IPS-18c (cell line): Measurements from ENCODE around the gene ATP2A1.
"Not testable (repeated sequence)": the region's sequence is repeated elsewhere in the genome, so short reads cannot be mapped to it uniquely, and the experiment has no call there.

ENCODE experiments used
- H3K4me3 ChIP-seq: 2 replicates; pipeline ENCODE4 v1.7.0; 2013; ENCODE audit warnings: low read depth, mild to moderate bottlenecking, low read length, moderate library complexity; ENCODE audit not compliant: insufficient read depth
- H3K9me3 ChIP-seq: one replicate; pipeline ENCODE4 v1.6.1; 2013; ENCODE audit warnings: mild to moderate bottlenecking, low read length, moderate library complexity; ENCODE audit not compliant: control insufficient read depth, insufficient read depth

ATP2A1 gene

DNA sequence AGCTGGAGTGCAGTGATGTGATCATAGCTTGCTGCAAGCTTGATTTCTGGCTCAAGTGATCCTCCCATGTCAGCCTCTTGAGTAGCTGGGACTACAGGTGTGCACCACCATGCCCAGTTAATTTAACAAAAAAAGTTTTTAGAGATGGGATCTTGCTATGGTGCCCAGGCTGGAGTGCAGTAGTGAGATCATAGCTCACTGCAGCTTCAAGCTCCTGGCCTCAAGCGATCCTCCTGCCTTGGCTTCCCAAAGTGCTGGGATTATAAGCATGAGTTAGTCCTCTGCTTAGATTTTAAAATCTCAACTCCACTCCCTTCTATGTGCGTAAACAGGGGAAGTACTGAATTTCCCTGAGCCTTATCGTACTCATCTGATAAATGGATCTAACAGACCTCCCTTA lies 40.4 kb downstream of the ATP2A1 start:
- Histone ChIP-seq H3K9me3 (no peaks in the 10 kb centered on the region), H3K4me3 (no peak overlapping the region)

DNA sequence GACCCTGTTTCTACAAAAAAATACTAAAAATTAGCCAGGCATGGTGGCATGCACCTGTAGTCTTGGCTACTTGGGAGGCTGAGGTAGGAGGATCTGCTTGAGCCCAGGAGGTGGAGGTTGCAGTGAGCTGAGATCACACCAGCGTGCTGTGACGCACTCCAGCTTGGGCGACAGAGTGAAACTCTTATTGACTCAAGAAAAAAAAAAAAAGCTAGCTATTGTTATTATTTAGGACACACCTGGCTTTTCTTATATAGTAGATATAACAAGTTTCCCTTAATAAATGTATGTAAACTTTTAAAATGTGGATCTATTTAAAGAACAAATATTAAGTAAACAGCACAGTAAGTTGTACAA lies 44.9 kb downstream of the ATP2A1 start:
- H3K4me3 ChIP-seq, result no peak overlapping the region

DNA sequence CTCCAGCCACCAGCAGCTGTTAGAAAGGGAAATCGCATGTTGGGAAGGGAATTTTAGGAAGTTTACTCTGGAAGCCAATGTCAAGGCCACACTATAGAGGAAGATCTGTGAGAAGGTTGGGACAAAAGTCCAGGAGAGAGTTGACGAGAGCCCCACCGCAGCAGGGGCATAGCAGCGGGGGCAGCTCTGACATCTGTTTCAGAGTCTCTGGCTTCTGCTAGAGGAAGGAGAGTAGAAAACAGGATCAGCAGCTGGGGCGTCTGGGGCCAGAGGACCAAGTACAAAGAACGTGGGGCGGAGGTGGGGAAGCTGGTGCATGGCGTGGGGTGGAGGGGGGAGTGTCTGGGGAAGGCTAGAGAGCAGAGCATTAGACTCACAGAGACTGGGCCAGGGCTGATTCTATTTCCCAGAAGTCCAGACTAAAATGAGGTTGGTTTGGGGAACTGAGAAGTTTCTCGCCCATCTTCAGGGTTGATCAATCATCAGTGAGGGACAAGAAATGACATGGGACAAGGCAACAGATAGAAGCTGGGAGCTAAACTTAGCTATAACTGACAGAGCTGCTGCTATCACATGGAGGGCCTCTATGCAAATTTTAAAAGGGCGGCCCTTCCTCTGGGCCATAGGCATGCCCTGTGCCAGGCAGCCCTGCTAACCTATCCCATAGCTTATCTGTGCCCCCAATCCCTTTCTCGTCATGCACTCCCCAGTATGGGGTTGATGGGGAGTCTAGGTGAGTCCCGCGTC lies 45.5 kb downstream of the ATP2A1 start:
- no peaks in the 10 kb centered on the region for H3K9me3 ChIP-seq

More for the DNA sequence above, 44.9 kb downstream of the ATP2A1 start:
- H3K9me3 ChIP-seq, result no peaks in the 10 kb centered on the region

DNA sequence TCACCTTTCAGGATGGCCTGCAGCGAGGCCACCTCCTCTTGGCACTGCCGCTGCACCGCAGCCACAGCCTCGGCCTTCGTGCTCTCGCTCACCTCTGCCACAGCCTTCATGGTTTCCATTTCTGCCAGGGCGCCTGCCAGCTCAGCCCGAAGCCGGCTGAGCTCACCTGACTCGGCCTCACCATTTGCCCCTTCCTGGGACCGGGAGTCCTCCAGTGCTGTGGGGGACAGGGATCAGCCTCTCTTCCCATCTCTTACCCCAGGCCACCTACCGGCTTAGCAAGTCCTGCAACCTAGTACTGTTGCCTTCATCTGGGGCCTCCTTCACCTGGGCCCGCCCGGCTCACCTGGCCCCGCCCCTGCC lies 46.1 kb downstream of the ATP2A1 start:
- no peaks in the 10 kb centered on the region for H3K9me3 ChIP-seq
- peak overlapping the region; percentile 90 for H3K4me3 ChIP-seq

More for the DNA sequence above, 45.5 kb downstream of the ATP2A1 start:
- peak overlapping the region; percentile 90 for H3K4me3 ChIP-seq

DNA sequence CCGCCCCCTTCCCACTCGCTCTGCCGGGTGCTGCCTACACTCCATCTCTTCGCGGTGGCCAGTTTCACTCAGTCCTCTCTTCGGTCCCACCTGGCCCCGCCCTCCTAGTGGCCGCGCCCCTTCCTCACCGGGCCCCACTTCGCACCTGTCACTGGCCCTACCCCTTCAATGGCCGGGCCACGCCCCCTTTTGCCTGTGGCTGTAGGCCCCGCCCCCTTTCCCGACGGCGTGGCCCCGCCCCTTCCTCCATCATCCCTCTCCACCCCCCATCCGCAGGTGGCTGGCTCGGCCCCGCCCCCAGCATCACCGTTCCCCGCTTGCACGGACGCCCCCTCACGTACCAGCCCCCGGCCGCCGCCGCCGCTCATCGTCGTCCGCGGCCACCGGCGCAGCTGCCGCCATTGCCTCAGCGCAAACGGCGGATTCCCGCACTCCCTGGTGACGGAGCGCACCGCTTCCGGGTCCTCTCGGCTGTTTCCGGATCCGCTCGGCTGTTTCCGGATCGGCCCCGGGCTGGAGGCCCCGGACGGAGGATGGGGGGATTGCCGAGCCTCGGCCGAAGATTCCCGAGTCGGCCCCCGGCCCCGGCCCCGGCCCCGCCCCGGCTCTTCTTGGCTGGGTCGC lies 46.6 kb downstream of the ATP2A1 start, which contains the start of gene RABEP2:
Gene RABEP2 (minus strand): TSS at position 477 of the 624 bp plus-strand sequence. CDS start 75 bp downstream, at position 402.
- peak within 1 kb of the TSS; percentile 90 for H3K4me3 ChIP-seq
- no peaks in the 10 kb centered on the region for H3K9me3 ChIP-seq

DNA sequence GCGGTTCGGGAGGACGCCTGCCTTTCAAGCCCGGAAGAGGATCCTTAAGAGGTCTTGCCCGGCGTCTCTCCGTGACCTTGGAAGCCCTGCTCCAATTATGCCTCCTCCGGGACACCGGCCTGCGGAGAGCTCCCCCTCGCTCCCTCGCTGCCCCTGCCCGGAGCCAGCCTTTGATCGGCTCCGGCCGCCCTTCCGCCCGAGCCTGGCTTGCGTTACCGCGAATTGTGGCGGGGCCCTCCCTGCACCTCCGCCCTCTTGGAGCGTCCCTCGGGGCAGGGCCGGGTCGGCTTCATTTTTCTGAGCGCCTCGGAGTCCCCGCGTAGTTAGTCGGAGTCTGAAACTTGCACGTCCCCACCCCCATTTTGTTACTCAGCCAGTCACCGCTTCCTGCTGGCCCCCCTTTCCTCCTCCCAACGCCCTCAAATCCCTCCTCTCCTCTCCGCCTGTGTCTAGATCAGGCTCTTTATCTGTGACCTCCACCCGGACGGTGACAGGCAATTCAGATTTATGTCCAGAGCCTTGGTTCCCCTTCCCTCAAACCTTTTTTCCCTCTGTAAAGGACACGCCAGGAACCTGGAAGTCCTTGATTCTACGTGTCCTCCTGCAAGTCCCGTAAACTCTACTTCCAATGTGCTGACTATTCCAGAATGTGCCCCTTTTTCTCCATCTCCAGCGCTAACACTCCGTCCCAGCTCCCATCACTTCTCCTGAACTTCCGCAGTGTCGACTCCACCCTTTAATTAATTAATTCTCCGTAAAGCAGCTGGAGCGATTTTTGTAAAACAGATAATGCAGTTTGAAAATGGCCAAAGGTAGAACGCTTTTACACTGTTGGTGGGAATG lies 47.3 kb downstream of the ATP2A1 start:
- Histone ChIP-seq H3K4me3 (peak overlapping the region; percentile 90), H3K9me3 (no peaks in the 10 kb centered on the region)

DNA sequence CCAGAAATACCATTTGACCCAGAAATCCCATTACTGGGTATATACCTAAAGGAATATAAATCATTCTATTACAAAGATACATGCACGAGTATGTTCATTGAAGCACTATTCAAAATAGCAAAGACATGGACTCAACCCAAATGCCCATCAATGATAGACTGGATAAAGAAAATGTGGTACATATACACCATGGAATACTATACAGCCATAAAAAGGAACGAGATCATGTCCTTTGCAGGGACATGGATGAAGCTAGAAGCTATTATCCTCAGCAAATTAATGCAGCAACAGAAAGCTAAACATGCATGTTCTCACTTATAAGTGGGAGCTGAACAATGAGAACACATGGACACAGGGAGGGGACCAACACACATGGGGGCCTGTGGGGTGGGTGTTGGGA lies 48.0 kb downstream of the ATP2A1 start:
- H3K4me3 ChIP-seq, result peak overlapping the region; percentile 90; the same call in 1 of the 2 replicates
- H3K9me3 ChIP-seq, result not testable (repeated sequence)

DNA sequence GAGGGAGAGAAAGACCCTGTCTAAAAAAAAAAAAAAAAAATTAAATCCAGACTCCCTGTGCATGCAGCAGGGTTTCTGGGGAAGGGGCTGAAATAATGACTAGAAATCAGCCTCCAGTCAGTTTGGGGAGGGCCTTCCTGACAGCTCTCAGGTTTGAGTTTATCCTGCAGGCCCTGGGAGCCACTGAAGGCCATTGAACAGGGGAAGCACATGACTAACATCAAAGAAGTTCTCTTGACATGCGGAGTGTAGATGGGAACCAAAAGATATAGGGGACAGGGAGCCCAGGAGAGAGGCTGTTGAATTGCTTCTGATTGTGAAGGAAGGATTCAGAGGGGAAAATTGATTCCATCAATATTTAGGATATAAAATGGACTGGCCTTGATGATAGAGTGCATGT lies 49.5 kb downstream of the ATP2A1 start:
- Histone ChIP-seq H3K4me3 (no peak overlapping the region), H3K9me3 (no peaks in the 10 kb centered on the region)

DNA sequence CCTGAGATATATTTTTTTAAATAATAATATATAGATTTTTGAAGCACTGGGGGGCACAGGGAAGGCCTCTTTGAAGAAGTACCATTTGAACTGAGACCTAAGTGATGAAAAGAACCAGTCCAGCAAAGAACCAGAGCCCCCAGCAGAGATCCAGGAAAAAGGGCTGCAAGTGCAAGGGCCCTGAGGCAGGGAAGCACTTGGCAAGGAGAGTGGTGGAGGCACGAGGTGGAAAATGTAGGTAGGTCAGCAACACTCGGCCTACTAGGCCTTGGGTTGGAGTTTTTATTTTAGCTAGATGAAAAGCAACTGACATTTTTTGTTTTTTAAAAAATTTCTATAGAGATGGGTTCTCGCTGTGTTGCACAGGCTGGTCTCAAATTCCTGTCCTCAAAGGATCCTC lies 51.9 kb downstream of the ATP2A1 start:
- no peak overlapping the region for H3K4me3 ChIP-seq
- H3K9me3 ChIP-seq, result no peaks in the 10 kb centered on the region

DNA sequence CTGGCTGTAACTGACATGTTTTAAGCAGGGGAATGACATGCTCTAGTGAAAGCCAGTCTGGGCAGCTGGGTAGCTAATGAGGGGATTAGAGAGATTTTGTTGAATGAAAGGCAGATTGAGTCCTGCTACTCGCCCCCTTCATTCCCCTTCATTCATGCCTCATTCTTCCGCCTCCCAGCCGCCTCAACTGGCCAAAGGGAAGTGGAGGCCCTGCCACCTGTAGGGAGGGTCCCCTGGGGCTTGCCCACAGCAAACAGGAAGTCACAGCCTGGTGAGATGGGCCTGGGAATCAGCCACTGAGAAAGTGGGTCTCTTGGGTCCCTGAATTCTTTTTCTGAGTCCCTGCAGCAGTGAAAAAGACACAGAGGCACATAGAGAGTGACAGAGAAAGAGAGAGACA lies 52.4 kb downstream of the ATP2A1 start:
- no peak overlapping the region for H3K4me3 ChIP-seq
- no peaks in the 10 kb centered on the region for H3K9me3 ChIP-seq

DNA sequence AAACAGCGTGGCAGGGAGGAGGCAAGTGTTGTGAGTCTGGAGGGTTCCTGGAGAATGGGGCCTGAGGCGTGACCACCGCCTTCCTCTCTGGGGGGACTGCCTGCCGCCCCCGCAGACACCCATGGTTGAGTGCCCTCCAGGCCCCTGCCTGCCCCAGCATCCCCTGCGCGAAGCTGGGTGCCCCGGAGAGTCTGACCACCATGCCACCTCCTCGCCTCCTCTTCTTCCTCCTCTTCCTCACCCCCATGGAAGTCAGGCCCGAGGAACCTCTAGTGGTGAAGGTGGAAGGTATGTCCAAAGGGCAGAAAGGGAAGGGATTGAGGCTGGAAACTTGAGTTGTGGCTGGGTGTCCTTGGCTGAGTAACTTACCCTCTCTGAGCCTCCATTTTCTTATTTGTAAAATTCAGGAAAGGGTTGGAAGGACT lies 53.5 kb downstream of the ATP2A1 start, which contains the start of gene CD19:
Gene CD19 (plus strand): TSS at position 171 of the 425 bp plus-strand sequence. CDS start 30 bp downstream, at position 201.
- H3K4me3 ChIP-seq, result no peak within 1 kb of the TSS
- H3K9me3 ChIP-seq, result no peaks in the 10 kb centered on the region

DNA sequence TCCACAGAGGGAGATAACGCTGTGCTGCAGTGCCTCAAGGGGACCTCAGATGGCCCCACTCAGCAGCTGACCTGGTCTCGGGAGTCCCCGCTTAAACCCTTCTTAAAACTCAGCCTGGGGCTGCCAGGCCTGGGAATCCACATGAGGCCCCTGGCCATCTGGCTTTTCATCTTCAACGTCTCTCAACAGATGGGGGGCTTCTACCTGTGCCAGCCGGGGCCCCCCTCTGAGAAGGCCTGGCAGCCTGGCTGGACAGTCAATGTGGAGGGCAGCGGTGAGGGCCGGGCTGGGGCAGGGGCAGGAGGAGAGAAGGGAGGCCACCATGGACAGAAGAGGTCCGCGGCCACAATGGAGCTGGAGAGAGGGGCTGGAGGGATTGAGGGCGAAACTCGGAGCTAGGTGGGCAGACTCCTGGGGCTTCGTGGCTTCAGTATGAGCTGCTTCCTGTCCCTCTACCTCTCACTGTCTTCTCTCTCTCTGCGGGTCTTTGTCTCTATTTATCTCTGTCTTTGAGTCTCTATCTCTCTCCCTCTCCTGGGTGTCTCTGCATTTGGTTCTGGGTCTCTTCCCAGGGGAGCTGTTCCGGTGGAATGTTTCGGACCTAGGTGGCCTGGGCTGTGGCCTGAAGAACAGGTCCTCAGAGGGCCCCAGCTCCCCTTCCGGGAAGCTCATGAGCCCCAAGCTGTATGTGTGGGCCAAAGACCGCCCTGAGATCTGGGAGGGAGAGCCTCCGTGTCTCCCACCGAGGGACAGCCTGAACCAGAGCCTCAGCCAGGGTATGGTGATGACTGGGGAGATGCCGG lies 54.3 kb downstream of the ATP2A1 start:
- H3K4me3 ChIP-seq, result no peak overlapping the region

DNA sequence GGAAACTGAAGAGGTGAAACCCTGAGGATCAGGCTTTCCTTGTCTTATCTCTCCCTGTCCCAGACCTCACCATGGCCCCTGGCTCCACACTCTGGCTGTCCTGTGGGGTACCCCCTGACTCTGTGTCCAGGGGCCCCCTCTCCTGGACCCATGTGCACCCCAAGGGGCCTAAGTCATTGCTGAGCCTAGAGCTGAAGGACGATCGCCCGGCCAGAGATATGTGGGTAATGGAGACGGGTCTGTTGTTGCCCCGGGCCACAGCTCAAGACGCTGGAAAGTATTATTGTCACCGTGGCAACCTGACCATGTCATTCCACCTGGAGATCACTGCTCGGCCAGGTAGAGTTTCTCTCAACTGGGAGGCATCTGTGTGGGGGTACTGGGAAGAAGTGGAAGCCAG lies 54.9 kb downstream of the ATP2A1 start:
- H3K9me3 ChIP-seq, result no peaks in the 10 kb centered on the region
- H3K4me3 ChIP-seq, result no peak overlapping the region

More for the DNA sequence above, 54.3 kb downstream of the ATP2A1 start:
- H3K9me3 ChIP-seq, result no peaks in the 10 kb centered on the region

DNA sequence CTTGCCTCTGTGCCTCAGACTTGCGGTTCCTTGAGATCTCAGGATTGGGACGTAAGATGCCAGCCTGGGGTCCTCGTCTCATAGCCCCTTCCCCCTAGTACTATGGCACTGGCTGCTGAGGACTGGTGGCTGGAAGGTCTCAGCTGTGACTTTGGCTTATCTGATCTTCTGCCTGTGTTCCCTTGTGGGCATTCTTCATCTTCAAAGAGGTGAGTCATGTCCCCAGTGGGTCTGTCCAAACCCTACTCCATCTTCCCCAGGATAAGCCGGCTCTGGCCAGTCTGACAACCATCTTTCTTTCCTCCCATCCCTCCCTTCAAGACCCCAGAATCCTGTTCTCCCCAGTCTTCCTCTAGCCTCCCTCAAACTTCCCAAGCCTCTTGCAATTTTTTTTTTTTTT lies 57.1 kb downstream of the ATP2A1 start:
- H3K4me3 ChIP-seq, result no peak overlapping the region
- H3K9me3 ChIP-seq, result no peaks in the 10 kb centered on the region

DNA sequence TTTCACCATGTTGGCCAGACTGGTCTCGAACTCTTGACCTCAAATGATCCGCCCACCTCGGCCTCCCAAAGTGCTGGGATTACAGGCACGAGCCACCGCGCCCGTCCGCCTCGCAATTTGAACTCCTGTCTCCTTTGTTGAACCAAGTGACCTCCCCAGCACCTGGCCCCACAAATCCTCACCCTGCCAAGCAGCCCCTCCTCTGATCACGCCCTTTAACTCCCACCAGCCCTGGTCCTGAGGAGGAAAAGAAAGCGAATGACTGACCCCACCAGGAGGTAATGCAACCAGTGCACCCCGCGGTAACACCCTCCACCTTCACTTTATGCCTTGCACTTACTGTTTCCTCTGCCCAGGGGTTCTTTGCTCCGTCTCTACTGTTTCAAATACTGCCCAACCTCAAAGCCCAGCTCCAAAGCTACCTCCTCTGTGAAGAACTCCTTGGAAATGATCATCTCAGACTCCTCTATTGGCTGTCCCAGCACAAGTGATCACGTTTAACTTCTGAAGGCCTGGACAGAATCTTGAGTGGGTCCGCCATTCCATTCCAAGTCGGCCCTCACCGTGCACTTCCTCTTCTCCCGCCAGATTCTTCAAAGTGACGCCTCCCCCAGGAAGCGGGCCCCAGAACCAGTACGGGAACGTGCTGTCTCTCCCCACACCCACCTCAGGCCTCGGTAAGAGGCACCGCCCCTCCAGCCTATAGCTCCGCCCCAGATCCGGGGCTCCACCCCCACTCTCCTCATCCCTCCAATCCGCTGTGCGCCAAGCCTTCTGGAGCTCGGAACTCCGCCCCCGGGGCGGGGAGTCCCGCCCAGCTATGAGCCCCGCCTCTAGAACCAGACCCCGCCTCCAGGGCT lies 57.9 kb downstream of the ATP2A1 start:
- Histone ChIP-seq H3K9me3 (no peaks in the 10 kb centered on the region), H3K4me3 (peak overlapping the region; percentile 49; the same call in 1 of the 2 replicates)

DNA sequence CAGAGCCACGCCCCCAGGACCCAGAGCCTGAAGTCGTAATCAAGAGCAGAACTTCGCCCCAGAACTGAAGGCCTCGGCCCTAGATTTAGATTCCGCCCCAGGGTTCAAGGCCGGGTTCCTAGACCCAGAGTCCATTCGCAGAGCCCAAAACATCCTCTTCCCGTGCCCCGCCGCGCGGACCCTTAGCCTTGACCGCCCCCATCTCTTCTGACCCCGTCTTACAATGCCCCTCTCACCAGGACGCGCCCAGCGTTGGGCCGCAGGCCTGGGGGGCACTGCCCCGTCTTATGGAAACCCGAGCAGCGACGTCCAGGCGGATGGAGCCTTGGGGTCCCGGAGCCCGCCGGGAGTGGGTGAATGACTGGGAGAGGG lies 58.5 kb downstream of the ATP2A1 start:
- no peak overlapping the region for H3K4me3 ChIP-seq
- H3K9me3 ChIP-seq, result no peaks in the 10 kb centered on the region
